Adrenal gland (tissue), 12 donors: Measurements from ENCODE around the gene PHC1. TPM values are rescaled to one million over a fixed set of nuclear protein-coding genes. Genes with fewer than 3 reads are reported as not detected.

ENCODE experiments used
- DNase-seq, 7 donors: peaks; one replicate each; pipeline ENCODE4 v3.0.0-alpha.2; 2019 to 2020
- H3K27ac ChIP-seq, 5 donors: fragments of 200-600 bp; sonication (generic) in 4 of 5; 1 replicate in 3 of 5; 2 replicates in 2 of 5; pipeline versions ENCODE4 v1.5.1 to v1.8.0; 2016 to 2020; ENCODE audit warnings: mild to moderate bottlenecking in 1 of 5
- H3K27me3 ChIP-seq: fragments of 200-600 bp; 2 replicates; pipeline ENCODE4 v1.8.0; 2021
- H3K36me3 ChIP-seq, 2 donors: fragments of 200-600 bp; replicated peaks in 1 of 2; 1 replicate in 1 of 2; 2 replicates in 1 of 2; pipeline versions ENCODE4 v1.5.1 to v1.8.0; 2018 to 2022
- H3K4me1 ChIP-seq, 2 donors: fragments of 200-600 bp; replicated peaks in 1 of 2; 1 replicate in 1 of 2; 2 replicates in 1 of 2; pipeline versions ENCODE4 v1.5.1 to v1.8.0; 2018 to 2021
- H3K4me3 ChIP-seq, 4 donors: fragments of 200-600 bp; sonication (generic) in 3 of 4; one replicate each; pipeline ENCODE4 v1.5.1; 2016 to 2018
- H3K9me3 ChIP-seq, 3 donors: fragments of 200-600 bp; sonication (generic) in 1 of 3; replicated peaks in 1 of 3; 1 replicate in 2 of 3; 2 replicates in 1 of 3; pipeline versions ENCODE4 v1.5.1 to v1.8.0; 2016 to 2021
- POLR2A ChIP-seq, 2 donors: fragments of 450-650 bp; IDR thresholded peaks; one replicate each; pipeline ENCODE4 v1.6.1; 2017; ENCODE audit warnings: antibody characterized with exemption in 2 of 2, mild to moderate bottlenecking in 2 of 2, moderate library complexity in 1 of 2
- WGBS, 4 donors: extraction: QIAGEN DNeasy Blood & Tissue Kit in 2 of 4; methylation state at CpG; one replicate each; pipeline versions ENCODE4 v1.1.5 to v1.1.7; 2013 to 2017; 5-methylcytosine and 5-hydroxymethylcytosine counted together
- intact Hi-C, 2 donors: fragments of 100-400 bp; cut with DNase I; formaldehyde crosslinking; loops; one replicate each; pipeline versions ENCODE4 v1.14.1 to v1.15.0; 2022 to 2023
- polyA plus RNA-seq, 3 donors: library from polyadenylated mRNA; stranded (reverse); fragments of 200-250 nt in 2 of 3; fragments of 350-450 nt in 1 of 3; fragmentation: Illumina TruSeq in 1 of 3; extraction: RNeasy Lipid Tissue Mini Kit (QIAGEN cat#74804) in 1 of 3; gene quantifications; one replicate each; pipeline ENCODE4 v1.2.3, GENCODE V29; 2013 to 2014
- total RNA-seq, 9 donors: library from RNA; depleted of rRNA in 4 of 9; stranded (reverse); fragments of >200 nt in 4 of 9; fragments of 120-200 nt in 1 of 9; fragmentation: NEBNext Ultra II Directional in 1 of 9; extraction: Animal tissue kit (Norgen Biotek cat#: 25700) in 1 of 9; gene quantifications; one replicate each; pipeline versions ENCODE4 v1.1.0 to v1.2.4, GENCODE V29; 2013 to 2023
- TF ChIP-seq, protein P1 (sequence below), 6 experiments: fragments of 450-650 bp in 4 of 6; fragments of 200-600 bp in 2 of 6; sonication (generic) in 1 of 6; IDR thresholded peaks; 1 replicate in 5 of 6; 2 replicates in 1 of 6; pipeline versions ENCODE4 v1.5.1 to v1.8.0; 2016 to 2021; ENCODE audit warnings: antibody characterized with exemption in 6 of 6, mild to moderate bottlenecking in 2 of 6, moderate library complexity in 1 of 6
- donor health status: healthy with polysubstance abuse.
- donor health status: Bipolar disorder and iron deficiency.
- donor health status: DM: yes; HTN: yes; CAD: no.
- donor health status: DM: no; HTN: no; CAD: no.
- donor health status: DM: no; HTN: no; CAD: no.
- donor health status: DM: yes; HTN: yes; CAD: no.

The PHC1 gene
- total and polyA plus RNA-seq, 12 donors = 10.9 to 68.3 (median 26.5) TPM

DNA sequence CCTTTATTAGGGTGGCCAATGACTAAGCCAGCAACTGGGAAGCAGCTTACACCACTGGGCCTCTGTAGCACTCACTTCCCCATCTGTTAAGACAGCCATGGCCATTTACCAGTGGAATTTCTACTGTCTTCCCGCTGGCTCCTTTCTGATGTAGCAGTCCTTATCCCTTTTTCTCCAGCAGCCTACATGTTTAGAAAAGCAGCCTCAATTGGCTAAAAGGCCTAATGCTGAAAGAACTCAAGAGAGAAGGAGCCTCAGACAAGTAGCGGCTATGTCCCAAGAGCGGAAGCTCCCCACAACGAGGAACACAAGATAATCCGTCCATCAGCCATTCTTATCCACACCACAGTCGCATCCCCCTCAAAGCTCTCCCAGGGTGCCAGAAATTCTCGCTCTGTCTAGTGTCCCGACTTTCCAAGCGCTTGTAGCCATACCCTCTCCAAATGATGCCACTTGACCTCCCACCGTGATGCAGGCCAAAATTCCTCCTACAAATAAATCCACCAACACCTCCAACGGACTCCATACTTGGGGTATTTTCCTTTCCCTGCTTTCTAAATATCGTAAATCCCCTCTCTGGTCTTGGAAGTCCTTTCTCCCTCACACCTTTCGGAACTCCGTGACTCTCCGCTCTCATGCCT lies 34.5 kb downstream of the PHC1 start:
- peak; percentile 10 to 65 (median 24) for DNase-seq
- peaks cover 7 to 25% of the 10 kb centered on the region in 2 donors for H3K4me1 ChIP-seq
- WGBS, 4 donors = 1 to 2% (median 1%) methylated on average over 15 of the region's 15 CpGs
- H3K9me3 ChIP-seq = no peaks in the 10 kb centered on the region
- intact Hi-C loops = no loop called here
- H3K36me3 ChIP-seq = peaks cover 0 to 21% of the 10 kb centered on the region in 2 donors
- H3K27ac ChIP-seq = peak overlapping the region; percentile 96 to 98 (median 97)
- no peaks in the 10 kb centered on the region for H3K27me3 ChIP-seq
- H3K4me3 ChIP-seq = peak overlapping the region; percentile 58 to 85 (median 82)
- TF ChIP-seq, protein P1, sequence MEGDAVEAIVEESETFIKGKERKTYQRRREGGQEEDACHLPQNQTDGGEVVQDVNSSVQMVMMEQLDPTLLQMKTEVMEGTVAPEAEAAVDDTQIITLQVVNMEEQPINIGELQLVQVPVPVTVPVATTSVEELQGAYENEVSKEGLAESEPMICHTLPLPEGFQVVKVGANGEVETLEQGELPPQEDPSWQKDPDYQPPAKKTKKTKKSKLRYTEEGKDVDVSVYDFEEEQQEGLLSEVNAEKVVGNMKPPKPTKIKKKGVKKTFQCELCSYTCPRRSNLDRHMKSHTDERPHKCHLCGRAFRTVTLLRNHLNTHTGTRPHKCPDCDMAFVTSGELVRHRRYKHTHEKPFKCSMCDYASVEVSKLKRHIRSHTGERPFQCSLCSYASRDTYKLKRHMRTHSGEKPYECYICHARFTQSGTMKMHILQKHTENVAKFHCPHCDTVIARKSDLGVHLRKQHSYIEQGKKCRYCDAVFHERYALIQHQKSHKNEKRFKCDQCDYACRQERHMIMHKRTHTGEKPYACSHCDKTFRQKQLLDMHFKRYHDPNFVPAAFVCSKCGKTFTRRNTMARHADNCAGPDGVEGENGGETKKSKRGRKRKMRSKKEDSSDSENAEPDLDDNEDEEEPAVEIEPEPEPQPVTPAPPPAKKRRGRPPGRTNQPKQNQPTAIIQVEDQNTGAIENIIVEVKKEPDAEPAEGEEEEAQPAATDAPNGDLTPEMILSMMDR (IDR thresholded peaks at IDR 0.05) = no peak
- no peak for TF ChIP-seq POLR2A (IDR thresholded peaks at IDR 0.05)

DNA sequence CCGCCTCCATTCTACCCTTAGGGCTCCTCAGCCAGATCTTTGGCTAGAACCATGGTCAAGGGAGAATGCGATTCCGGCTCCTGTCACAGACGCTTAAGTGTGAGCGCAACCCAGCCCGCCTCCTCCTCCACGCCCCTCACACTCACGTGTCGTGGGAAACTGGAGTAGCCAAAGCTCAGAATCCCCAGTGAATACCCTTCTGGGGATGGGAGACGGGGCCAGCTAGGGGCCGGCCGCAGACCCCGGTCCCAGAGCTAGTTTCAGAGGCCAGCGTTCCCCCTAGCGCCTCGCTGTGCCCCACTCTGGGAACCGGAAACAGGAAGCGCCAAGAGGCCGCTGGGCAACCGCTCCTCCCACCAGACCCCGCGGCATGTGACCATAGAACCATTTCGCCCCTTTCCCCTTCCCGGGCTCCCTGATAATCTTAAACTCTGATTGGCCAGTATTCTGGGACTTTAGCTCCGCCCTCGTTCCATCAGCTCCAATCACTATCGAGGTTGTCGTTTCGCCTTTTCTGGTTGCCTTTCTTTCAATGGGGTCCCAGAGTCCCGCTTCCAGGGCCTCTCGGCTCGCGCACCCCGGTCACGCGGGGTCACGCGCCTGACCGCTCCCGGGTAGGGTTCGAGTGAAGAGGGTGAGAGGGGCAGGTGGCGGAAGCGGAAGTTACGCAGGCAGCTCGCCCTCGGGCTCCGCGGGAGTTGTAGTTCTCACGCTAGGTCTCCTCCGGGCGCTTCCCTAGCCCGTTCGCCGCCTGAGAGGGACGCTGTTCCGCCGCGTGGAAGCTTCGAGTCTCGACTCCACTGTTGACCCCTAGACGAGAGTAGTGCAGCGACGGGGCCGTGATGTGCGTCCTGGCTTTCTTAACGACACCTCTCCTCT lies 35.3 kb downstream of the PHC1 start, which contains the start of gene M6PR:
TSS of gene M6PR (minus strand) at position 304 of the 879 bp plus-strand sequence. CDS start 3,241 bp downstream, outside the sequence.
- DNase-seq = peak; percentile 92 to 97 (median 96)
- Histone ChIP-seq H3K27ac (peak within 1 kb of the TSS; percentile 96 to 98 (median 97)), H3K9me3 (no peaks in the 10 kb centered on the region), H3K4me1 (peaks cover 7 to 25% of the 10 kb centered on the region in 2 donors), H3K4me3 (peak within 1 kb of the TSS; percentile 58 to 85 (median 82)), H3K27me3 (no peaks in the 10 kb centered on the region), H3K36me3 (peaks cover 0 to 13% of the 10 kb centered on the region in 2 donors)
- 0 to 1% (median 0%) methylated on average over 44 to 66 of the region's 66 CpGs for WGBS, 4 donors
- peak; percentile 59 to 69 for TF ChIP-seq POLR2A (IDR thresholded peaks at IDR 0.05)
- TF ChIP-seq, protein P1 (IDR thresholded peaks at IDR 0.05) = peak; percentile 22 to 70 (median 62)
- intact Hi-C loops = loop anchor here (5.0 to 10.0 kb wide), 2 partner anchors 85 to 88 kb away; no protein-coding TSS in a partner anchor

GRCh38 chr12:8950221-8950527 lies 35.9 kb downstream of the PHC1 start:
- WGBS, 4 donors = 1 to 3% (median 2%) methylated on average over 7 of the region's 7 CpGs
- Histone ChIP-seq H3K36me3 (peaks cover 0 to 8% of the 10 kb centered on the region in 2 donors), H3K27ac (peak overlapping the region; percentile 96 to 98 (median 97)), H3K4me1 (peaks cover 7 to 25% of the 10 kb centered on the region in 2 donors), H3K9me3 (no peaks in the 10 kb centered on the region), H3K4me3 (peak overlapping the region; percentile 30 to 83 (median 46)), H3K27me3 (no peaks in the 10 kb centered on the region)
- TF ChIP-seq POLR2A (IDR thresholded peaks at IDR 0.05) = no peak
- TF ChIP-seq, protein P1 (IDR thresholded peaks at IDR 0.05) = no peak
- no peak for DNase-seq
- intact Hi-C loops = loop anchor here (5.0 to 10.0 kb wide), 2 partner anchors 85 to 87 kb away; no protein-coding TSS in a partner anchor
